ENCODE data around the gene OSGEP. TPM values are rescaled to one million over a fixed set of nuclear protein-coding genes. Genes with fewer than 3 reads are reported as not detected.
"Not testable (repeated sequence)": the region's sequence is repeated elsewhere in the genome, so short reads cannot be mapped to it uniquely, and the experiment has no call there.

OSGEP gene
- total RNA-seq, 2 experiments from 2014 or later, result 76.6 to 86.6 TPM

GRCh38 chr14:20446889-20447288 lies 7.7 kb downstream of the OSGEP start:
- H3K9me3 ChIP-seq (ENCODE audit: low read length), result no peaks in the 10 kb centered on the region
- no peak overlapping the region for H3K4me3 ChIP-seq (ENCODE audit: low read depth, low read length, poor library complexity, severe bottlenecking)
- CTCF ChIA-PET (ENCODE audit: unreplicated experiment), result no interaction called here
- no TSS peak for BruUV-seq (replicated peaks)
- TF ChIP-seq CTCF (conservative IDR thresholded peaks at IDR 0.05; ENCODE audit: low read length) (no peak), EZH2phosphoT487 (IDR thresholded peaks at IDR 0.05; ENCODE audit: borderline replicate concordance, low read depth, low read length) (no peak)
- no peak overlapping the region for H3K4me2 ChIP-seq (ENCODE audit: low read length)
- no peaks in the 10 kb centered on the region for H3K9me2 ChIP-seq (ENCODE audit: insufficient read depth, low read length)
- POLR2A ChIA-PET, result no interaction called here
- intact Hi-C loops (cut with micrococcal nuclease; ENCODE audit: unreplicated experiment), result no loop called here
- H3K4me1 ChIP-seq (ENCODE audit: insufficient read depth, low read length, poor library complexity, severe bottlenecking), result no peaks in the 10 kb centered on the region
- H2AFZ ChIP-seq (ENCODE audit: low read length), result no peak overlapping the region
- DNase-seq (ENCODE audit: low spot score), result no peak
- H3K27ac ChIP-seq (ENCODE audit: low read depth, low read length, poor library complexity, severe bottlenecking), result no peak overlapping the region
- no peaks in the 10 kb centered on the region for H4K20me1 ChIP-seq (ENCODE audit: insufficient read depth, low read length)
- H3K79me2 ChIP-seq (ENCODE audit: insufficient read depth, low read depth, low read length), result no peaks in the 10 kb centered on the region
- peaks cover 92% of the 10 kb centered on the region for H3K36me3 ChIP-seq (ENCODE audit: insufficient read depth, low read length)

- POLR2A ChIA-PET; CTCF ChIA-PET (ENCODE audit: unreplicated experiment): not testable (repeated sequence)
- TSS peak; percentile 12 for BruUV-seq (replicated peaks)
Measured at GRCh38 chr14:20443650-20444049, 11.0 kb downstream of the OSGEP start.

GRCh38 chr14:20441461-20441860 lies 13.2 kb downstream of the OSGEP start:
- Histone ChIP-seq H3K36me3 (ENCODE audit: insufficient read depth, low read length) (peaks cover 43% of the 10 kb centered on the region), H4K20me1 (ENCODE audit: insufficient read depth, low read length) (no peaks in the 10 kb centered on the region), H2AFZ (ENCODE audit: low read length) (no peak overlapping the region), H3K4me1 (ENCODE audit: insufficient read depth, low read length, poor library complexity, severe bottlenecking) (peaks cover 40% of the 10 kb centered on the region), H3K4me3 (ENCODE audit: low read depth, low read length, poor library complexity, severe bottlenecking) (no peak overlapping the region), H3K27ac (ENCODE audit: low read depth, low read length, poor library complexity, severe bottlenecking) (no peak overlapping the region), H3K79me2 (ENCODE audit: insufficient read depth, low read depth, low read length) (no peaks in the 10 kb centered on the region), H3K9me2 (ENCODE audit: insufficient read depth, low read length) (no peaks in the 10 kb centered on the region), H3K9me3 (ENCODE audit: low read length) (no peaks in the 10 kb centered on the region), H3K4me2 (ENCODE audit: low read length) (peak overlapping the region; percentile 13)
- intact Hi-C loops (cut with micrococcal nuclease; ENCODE audit: unreplicated experiment), result no loop called here
- ChIA-PET POLR2A (interaction anchor here (0.9 to 2.1 kb wide), 4 partner anchors 12 to 20 kb away, joined by 3 to 4 read pairs (median 4); partner anchors contain the start of gene PIP4P1), CTCF (ENCODE audit: unreplicated experiment) (no interaction called here)
- no peak for TF ChIP-seq EZH2phosphoT487 (IDR thresholded peaks at IDR 0.05; ENCODE audit: borderline replicate concordance, low read depth, low read length)
- no peak for TF ChIP-seq CTCF (conservative IDR thresholded peaks at IDR 0.05; ENCODE audit: low read length)
- no peak for DNase-seq (ENCODE audit: low spot score)
- no TSS peak for BruUV-seq (replicated peaks)

More at GRCh38 chr14:20443650-20444049, 11.0 kb downstream of the OSGEP start:
- H3K36me3 ChIP-seq (ENCODE audit: insufficient read depth, low read length), result peaks cover 65% of the 10 kb centered on the region
- H3K9me2 ChIP-seq (ENCODE audit: insufficient read depth, low read length); intact Hi-C loops (cut with micrococcal nuclease; ENCODE audit: unreplicated experiment); H3K9me3 ChIP-seq (ENCODE audit: low read length); H2AFZ ChIP-seq (ENCODE audit: low read length); H3K4me2 ChIP-seq (ENCODE audit: low read length); H3K4me3 ChIP-seq (ENCODE audit: low read depth, low read length, poor library complexity, severe bottlenecking); H4K20me1 ChIP-seq (ENCODE audit: insufficient read depth, low read length); H3K27ac ChIP-seq (ENCODE audit: low read depth, low read length, poor library complexity, severe bottlenecking); DNase-seq (ENCODE audit: low spot score); H3K79me2 ChIP-seq (ENCODE audit: insufficient read depth, low read depth, low read length): not testable (repeated sequence)
- H3K4me1 ChIP-seq (ENCODE audit: insufficient read depth, low read length, poor library complexity, severe bottlenecking), result peaks cover 31% of the 10 kb centered on the region
